HEK293 (cell line): ENCODE measurements around the gene ARF3.
A peak's percentile ranks its signal among the peaks of the same experiment; 100 is the strongest.

Experiments
- BCL11A ChIP-seq: fragments of 450-650 bp; formaldehyde crosslinking; IDR thresholded peaks from 2 replicates; pipeline ENCODE4 v1.5.1; 2016; ENCODE audit warnings: low read depth, missing biosample characterization, missing genetic modification characterization
- GFI1B ChIP-seq: fragments of 450-650 bp; formaldehyde crosslinking; IDR thresholded peaks from 2 replicates; pipeline ENCODE4 v1.5.1; 2016; ENCODE audit warnings: missing biosample characterization, missing genetic modification characterization
- GLI4 ChIP-seq: fragments of 450-650 bp; formaldehyde crosslinking; IDR thresholded peaks from 2 replicates; pipeline ENCODE4 v1.5.1; 2016; ENCODE audit warnings: missing biosample characterization, missing genetic modification characterization
- HOXA7 ChIP-seq: sonication (generic); formaldehyde crosslinking; IDR thresholded peaks from 2 replicates; pipeline ENCODE4 v1.8.1; 2022; ENCODE audit warnings: missing genetic modification reagents, borderline replicate concordance
- HOXC10 ChIP-seq: sonication (generic); formaldehyde crosslinking; IDR thresholded peaks from 2 replicates; pipeline ENCODE4 v1.8.1; 2023; ENCODE audit warnings: mild to moderate bottlenecking, missing genetic modification reagents
- KLF1 ChIP-seq: fragments of 450-650 bp; formaldehyde crosslinking; IDR thresholded peaks from 2 replicates; pipeline ENCODE4 v1.5.1; 2016; ENCODE audit warnings: missing biosample characterization, missing genetic modification characterization
- SP3 ChIP-seq: fragments of 450-650 bp; formaldehyde crosslinking; IDR thresholded peaks from 2 replicates; pipeline ENCODE4 v1.5.1; 2016; ENCODE audit warnings: missing biosample characterization, missing genetic modification characterization
- ZBTB48 ChIP-seq: fragments of 450-650 bp; formaldehyde crosslinking; IDR thresholded peaks from 2 replicates; pipeline ENCODE4 v1.5.1; 2016; ENCODE audit warnings: missing biosample characterization, missing genetic modification characterization
- ZBTB7A ChIP-seq: fragments of 450-650 bp; formaldehyde crosslinking; IDR thresholded peaks from 2 replicates; pipeline ENCODE4 v1.5.1; 2016; ENCODE audit warnings: low read depth, missing biosample characterization, missing genetic modification characterization
- ZNF132 ChIP-seq: fragments of 450-650 bp; formaldehyde crosslinking; IDR thresholded peaks from 2 replicates; pipeline ENCODE4 v1.5.1; 2017; ENCODE audit warnings: missing biosample characterization, missing genetic modification characterization, borderline replicate concordance
- ZNF155 ChIP-seq: fragments of 450-650 bp; formaldehyde crosslinking; IDR thresholded peaks from 2 replicates; pipeline ENCODE4 v1.5.1; 2016; ENCODE audit warnings: missing biosample characterization, missing genetic modification characterization
- ZNF174 ChIP-seq: fragments of 450-650 bp; formaldehyde crosslinking; IDR thresholded peaks from 2 replicates; pipeline ENCODE4 v1.5.0; 2017; ENCODE audit warnings: missing biosample characterization, mild to moderate bottlenecking, missing genetic modification characterization
- ZNF175 ChIP-seq: fragments of 450-650 bp; formaldehyde crosslinking; IDR thresholded peaks from 2 replicates; pipeline ENCODE4 v1.5.1; 2016; ENCODE audit warnings: missing biosample characterization, missing genetic modification characterization
- ZNF184 ChIP-seq: fragments of 450-650 bp; IDR thresholded peaks from 2 replicates; pipeline ENCODE4 v1.5.1; 2018; ENCODE audit warnings: missing biosample characterization, mild to moderate bottlenecking, missing genetic modification characterization
- ZNF19 ChIP-seq: fragments of 450-650 bp; formaldehyde crosslinking; IDR thresholded peaks from 2 replicates; pipeline ENCODE4; 2016; ENCODE audit warnings: missing biosample characterization, missing genetic modification characterization, low read depth
- ZNF2 ChIP-seq: fragments of 450-650 bp; formaldehyde crosslinking; IDR thresholded peaks from 2 replicates; pipeline ENCODE4 v1.5.1; 2016; ENCODE audit warnings: missing biosample characterization, missing genetic modification characterization
- ZNF211 ChIP-seq: fragments of 450-650 bp; formaldehyde crosslinking; IDR thresholded peaks from 2 replicates; pipeline ENCODE4 v1.5.1; 2016; ENCODE audit warnings: low read depth, missing biosample characterization, missing genetic modification characterization
- ZNF335 ChIP-seq: fragments of 450-650 bp; formaldehyde crosslinking; conservative IDR thresholded peaks from 2 replicates; pipeline ENCODE4 v1.5.1; 2016; ENCODE audit warnings: missing biosample characterization, missing genetic modification characterization
- ZNF391 ChIP-seq: fragments of 450-650 bp; formaldehyde crosslinking; IDR thresholded peaks from 2 replicates; pipeline ENCODE4 v1.5.1; 2016; ENCODE audit warnings: low read depth, missing biosample characterization, missing genetic modification characterization, borderline replicate concordance
- ZNF560 ChIP-seq: fragments of 450-650 bp; formaldehyde crosslinking; IDR thresholded peaks from 2 replicates; pipeline ENCODE4 v1.5.1; 2017; ENCODE audit warnings: missing biosample characterization, missing genetic modification characterization, borderline replicate concordance
- ZNF623 ChIP-seq: fragments of 450-650 bp; formaldehyde crosslinking; IDR thresholded peaks from 2 replicates; pipeline ENCODE4 v1.5.1; 2016; ENCODE audit warnings: missing biosample characterization, missing genetic modification characterization
- ZNF664 ChIP-seq: fragments of 450-650 bp; formaldehyde crosslinking; IDR thresholded peaks from 2 replicates; pipeline ENCODE4 v1.5.1; 2016; ENCODE audit warnings: missing biosample characterization, missing genetic modification characterization
- ZNF677 ChIP-seq: fragments of 450-650 bp; IDR thresholded peaks from 2 replicates; pipeline ENCODE4 v1.5.0; 2018; ENCODE audit warnings: missing biosample characterization, mild to moderate bottlenecking, missing genetic modification characterization, moderate library complexity
- ZNF747 ChIP-seq: fragments of 450-650 bp; formaldehyde crosslinking; IDR thresholded peaks from 2 replicates; pipeline ENCODE4 v1.5.1; 2016; ENCODE audit warnings: missing biosample characterization, missing genetic modification characterization
- ZNF837 ChIP-seq: fragments of 450-650 bp; formaldehyde crosslinking; IDR thresholded peaks from 2 replicates; pipeline ENCODE4 v1.5.1; 2016; ENCODE audit warnings: missing biosample characterization, missing genetic modification characterization
- ZSCAN23 ChIP-seq: fragments of 450-650 bp; formaldehyde crosslinking; IDR thresholded peaks from 2 replicates; pipeline ENCODE4 v1.5.1; 2016; ENCODE audit warnings: missing biosample characterization, missing genetic modification characterization
- ZXDB ChIP-seq: fragments of 450-650 bp; formaldehyde crosslinking; IDR thresholded peaks from 2 replicates; pipeline ENCODE4 v1.5.1; 2016; ENCODE audit warnings: missing biosample characterization, missing genetic modification characterization
- TF ChIP-seq, protein P1 (sequence below): fragments of 450-650 bp; formaldehyde crosslinking; conservative IDR thresholded peaks from 2 replicates; pipeline ENCODE4 v1.5.1; 2016; ENCODE audit warnings: low read depth, missing biosample characterization, missing genetic modification characterization
- TF ChIP-seq, protein P2 (sequence below): fragments of 450-650 bp; formaldehyde crosslinking; IDR thresholded peaks from 2 replicates; pipeline ENCODE4 v1.5.1; 2016; ENCODE audit warnings: missing biosample characterization, missing genetic modification characterization
- TF ChIP-seq, protein P3 (sequence below): sonication (generic); formaldehyde crosslinking; IDR thresholded peaks from 2 replicates; pipeline ENCODE4 v1.8.1; 2022; ENCODE audit warnings: mild to moderate bottlenecking, moderate library complexity, missing genetic modification reagents
- TF ChIP-seq, protein P4 (sequence below): fragments of 450-650 bp; formaldehyde crosslinking; IDR thresholded peaks from 2 replicates; pipeline ENCODE4 v1.5.1; 2016; ENCODE audit warnings: missing biosample characterization, missing genetic modification characterization

ARF3 gene

DNA sequence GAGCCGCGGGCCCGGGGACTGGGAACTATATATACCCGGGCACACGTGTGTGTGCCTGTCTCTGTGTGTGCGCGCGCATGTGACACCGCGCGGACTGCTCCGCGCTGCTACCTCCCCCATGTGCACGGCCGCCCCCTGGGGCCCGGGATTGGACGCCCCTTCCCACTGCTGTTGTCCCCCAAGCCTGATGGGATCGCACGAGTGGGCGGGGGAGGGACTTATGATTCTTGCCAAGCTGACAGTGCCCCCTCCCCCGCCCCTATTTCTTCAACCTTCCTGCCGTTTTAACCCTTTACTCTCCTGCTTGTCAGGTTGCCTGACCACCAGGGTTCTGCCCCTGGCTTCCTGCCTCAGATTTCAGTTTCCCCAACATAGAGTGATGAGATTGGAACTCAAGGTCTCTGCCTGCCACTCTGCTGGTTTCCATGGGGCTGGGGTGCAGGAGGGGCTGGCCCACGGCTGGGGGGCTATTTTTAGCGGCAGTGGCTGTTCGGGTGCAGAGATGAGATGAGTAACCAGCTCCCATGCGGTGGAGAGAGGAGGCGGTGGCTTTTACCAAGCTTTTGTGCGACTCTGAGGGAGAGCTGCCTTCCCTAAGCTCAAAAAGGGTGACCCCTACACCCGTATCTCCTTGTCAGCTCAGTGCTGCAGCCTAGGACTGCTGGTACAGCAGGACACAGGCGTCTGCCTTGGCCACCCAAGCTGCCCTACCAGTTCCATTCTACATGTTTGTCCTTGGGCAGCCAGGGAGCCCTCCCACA lies 42.3 kb upstream of the ARF3 start, which contains the start of gene DDN (continued):
- TF ChIP-seq, protein P1, sequence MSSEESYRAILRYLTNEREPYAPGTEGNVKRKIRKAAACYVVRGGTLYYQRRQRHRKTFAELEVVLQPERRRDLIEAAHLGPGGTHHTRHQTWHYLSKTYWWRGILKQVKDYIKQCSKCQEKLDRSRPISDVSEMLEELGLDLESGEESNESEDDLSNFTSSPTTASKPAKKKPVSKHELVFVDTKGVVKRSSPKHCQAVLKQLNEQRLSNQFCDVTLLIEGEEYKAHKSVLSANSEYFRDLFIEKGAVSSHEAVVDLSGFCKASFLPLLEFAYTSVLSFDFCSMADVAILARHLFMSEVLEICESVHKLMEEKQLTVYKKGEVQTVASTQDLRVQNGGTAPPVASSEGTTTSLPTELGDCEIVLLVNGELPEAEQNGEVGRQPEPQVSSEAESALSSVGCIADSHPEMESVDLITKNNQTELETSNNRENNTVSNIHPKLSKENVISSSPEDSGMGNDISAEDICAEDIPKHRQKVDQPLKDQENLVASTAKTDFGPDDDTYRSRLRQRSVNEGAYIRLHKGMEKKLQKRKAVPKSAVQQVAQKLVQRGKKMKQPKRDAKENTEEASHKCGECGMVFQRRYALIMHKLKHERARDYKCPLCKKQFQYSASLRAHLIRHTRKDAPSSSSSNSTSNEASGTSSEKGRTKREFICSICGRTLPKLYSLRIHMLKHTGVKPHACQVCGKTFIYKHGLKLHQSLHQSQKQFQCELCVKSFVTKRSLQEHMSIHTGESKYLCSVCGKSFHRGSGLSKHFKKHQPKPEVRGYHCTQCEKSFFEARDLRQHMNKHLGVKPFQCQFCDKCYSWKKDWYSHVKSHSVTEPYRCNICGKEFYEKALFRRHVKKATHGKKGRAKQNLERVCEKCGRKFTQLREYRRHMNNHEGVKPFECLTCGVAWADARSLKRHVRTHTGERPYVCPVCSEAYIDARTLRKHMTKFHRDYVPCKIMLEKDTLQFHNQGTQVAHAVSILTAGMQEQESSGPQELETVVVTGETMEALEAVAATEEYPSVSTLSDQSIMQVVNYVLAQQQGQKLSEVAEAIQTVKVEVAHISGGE (tag by site-specific recombination) = no peak; the same call in 1 of the 2 replicates
- TF ChIP-seq SP3 (tag by site-specific recombination) (peak; percentile 76), ZNF132 (tag by site-specific recombination) (no peak), ZNF391 (peak; percentile 87; the same call in 1 of the 2 replicates), ZNF174 (tag by site-specific recombination) (no peak), ZXDB (peak; percentile 90), HOXA7 (CRISPR knock-in tag) (no peak), KLF1 (tag by site-specific recombination) (peak; percentile 30; the same call in 1 of the 2 replicates), ZBTB48 (peak; percentile 50; the same call in 1 of the 2 replicates), ZNF677 (no peak), ZNF184 (peak; percentile 59; the same call in 1 of the 2 replicates), ZNF560 (tag by site-specific recombination) (no peak), HOXC10 (CRISPR knock-in tag) (no peak), ZNF19 (tag by site-specific recombination) (no peak), ZNF837 (tag by site-specific recombination) (no peak), ZBTB7A (peak; percentile 98), ZNF335 (peak; percentile 98), GLI4 (tag by site-specific recombination) (no peak), ZNF747 (tag by site-specific recombination) (no peak), ZNF2 (tag by site-specific recombination) (no peak; the same call in 1 of the 2 replicates), ZSCAN23 (tag by site-specific recombination) (0 out of 2 replicates have a peak, but pooled peaks have one; percentile 64), BCL11A (tag by site-specific recombination) (peak; percentile 79; the same call in 1 of the 2 replicates), ZNF664 (tag by site-specific recombination) (no peak), ZNF623 (no peak), ZNF155 (no peak), ZNF211 (no peak), GFI1B (tag by site-specific recombination) (no peak), ZNF175 (no peak)
- TF ChIP-seq, protein P2, sequence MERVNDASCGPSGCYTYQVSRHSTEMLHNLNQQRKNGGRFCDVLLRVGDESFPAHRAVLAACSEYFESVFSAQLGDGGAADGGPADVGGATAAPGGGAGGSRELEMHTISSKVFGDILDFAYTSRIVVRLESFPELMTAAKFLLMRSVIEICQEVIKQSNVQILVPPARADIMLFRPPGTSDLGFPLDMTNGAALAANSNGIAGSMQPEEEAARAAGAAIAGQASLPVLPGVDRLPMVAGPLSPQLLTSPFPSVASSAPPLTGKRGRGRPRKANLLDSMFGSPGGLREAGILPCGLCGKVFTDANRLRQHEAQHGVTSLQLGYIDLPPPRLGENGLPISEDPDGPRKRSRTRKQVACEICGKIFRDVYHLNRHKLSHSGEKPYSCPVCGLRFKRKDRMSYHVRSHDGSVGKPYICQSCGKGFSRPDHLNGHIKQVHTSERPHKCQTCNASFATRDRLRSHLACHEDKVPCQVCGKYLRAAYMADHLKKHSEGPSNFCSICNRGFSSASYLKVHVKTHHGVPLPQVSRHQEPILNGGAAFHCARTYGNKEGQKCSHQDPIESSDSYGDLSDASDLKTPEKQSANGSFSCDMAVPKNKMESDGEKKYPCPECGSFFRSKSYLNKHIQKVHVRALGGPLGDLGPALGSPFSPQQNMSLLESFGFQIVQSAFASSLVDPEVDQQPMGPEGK (tag by site-specific recombination) = peak; percentile 99
- TF ChIP-seq, protein P3, sequence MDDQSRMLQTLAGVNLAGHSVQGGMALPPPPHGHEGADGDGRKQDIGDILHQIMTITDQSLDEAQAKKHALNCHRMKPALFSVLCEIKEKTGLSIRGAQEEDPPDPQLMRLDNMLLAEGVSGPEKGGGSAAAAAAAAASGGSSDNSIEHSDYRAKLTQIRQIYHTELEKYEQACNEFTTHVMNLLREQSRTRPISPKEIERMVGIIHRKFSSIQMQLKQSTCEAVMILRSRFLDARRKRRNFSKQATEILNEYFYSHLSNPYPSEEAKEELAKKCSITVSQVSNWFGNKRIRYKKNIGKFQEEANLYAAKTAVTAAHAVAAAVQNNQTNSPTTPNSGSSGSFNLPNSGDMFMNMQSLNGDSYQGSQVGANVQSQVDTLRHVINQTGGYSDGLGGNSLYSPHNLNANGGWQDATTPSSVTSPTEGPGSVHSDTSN (CRISPR knock-in tag) = no peak
- TF ChIP-seq, protein P4, sequence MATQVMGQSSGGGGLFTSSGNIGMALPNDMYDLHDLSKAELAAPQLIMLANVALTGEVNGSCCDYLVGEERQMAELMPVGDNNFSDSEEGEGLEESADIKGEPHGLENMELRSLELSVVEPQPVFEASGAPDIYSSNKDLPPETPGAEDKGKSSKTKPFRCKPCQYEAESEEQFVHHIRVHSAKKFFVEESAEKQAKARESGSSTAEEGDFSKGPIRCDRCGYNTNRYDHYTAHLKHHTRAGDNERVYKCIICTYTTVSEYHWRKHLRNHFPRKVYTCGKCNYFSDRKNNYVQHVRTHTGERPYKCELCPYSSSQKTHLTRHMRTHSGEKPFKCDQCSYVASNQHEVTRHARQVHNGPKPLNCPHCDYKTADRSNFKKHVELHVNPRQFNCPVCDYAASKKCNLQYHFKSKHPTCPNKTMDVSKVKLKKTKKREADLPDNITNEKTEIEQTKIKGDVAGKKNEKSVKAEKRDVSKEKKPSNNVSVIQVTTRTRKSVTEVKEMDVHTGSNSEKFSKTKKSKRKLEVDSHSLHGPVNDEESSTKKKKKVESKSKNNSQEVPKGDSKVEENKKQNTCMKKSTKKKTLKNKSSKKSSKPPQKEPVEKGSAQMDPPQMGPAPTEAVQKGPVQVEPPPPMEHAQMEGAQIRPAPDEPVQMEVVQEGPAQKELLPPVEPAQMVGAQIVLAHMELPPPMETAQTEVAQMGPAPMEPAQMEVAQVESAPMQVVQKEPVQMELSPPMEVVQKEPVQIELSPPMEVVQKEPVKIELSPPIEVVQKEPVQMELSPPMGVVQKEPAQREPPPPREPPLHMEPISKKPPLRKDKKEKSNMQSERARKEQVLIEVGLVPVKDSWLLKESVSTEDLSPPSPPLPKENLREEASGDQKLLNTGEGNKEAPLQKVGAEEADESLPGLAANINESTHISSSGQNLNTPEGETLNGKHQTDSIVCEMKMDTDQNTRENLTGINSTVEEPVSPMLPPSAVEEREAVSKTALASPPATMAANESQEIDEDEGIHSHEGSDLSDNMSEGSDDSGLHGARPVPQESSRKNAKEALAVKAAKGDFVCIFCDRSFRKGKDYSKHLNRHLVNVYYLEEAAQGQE (tag by site-specific recombination) = no peak
